Effector memory CD4-positive, alpha-beta T cell (primary cell): ENCODE data around the gene KCNK7.

Experiments used
- DNase-seq, 3 donors: peaks; one replicate each; pipeline ENCODE4 v3.0.0-alpha.2; 2020
- H3K27ac ChIP-seq: 2 replicates; pipeline ENCODE4 v1.7.0; 2013; ENCODE audit warnings: mild to moderate bottlenecking, low read length, moderate library complexity; ENCODE audit not compliant: insufficient read depth, poor library complexity, severe bottlenecking
- H3K27me3 ChIP-seq: replicated peaks from 2 replicates; pipeline ENCODE4 v1.7.0; 2013; ENCODE audit warnings: mild to moderate bottlenecking, low read length; ENCODE audit not compliant: insufficient read depth, control insufficient read depth, poor library complexity, severe bottlenecking
- H3K36me3 ChIP-seq: 2 replicates; pipeline ENCODE4 v1.7.0; 2013; ENCODE audit warnings: mild to moderate bottlenecking, low read length, moderate library complexity; ENCODE audit not compliant: control insufficient read depth, insufficient read depth
- H3K4me1 ChIP-seq: 2 replicates; pipeline ENCODE4 v1.7.0; 2013; ENCODE audit warnings: low read length, mild to moderate bottlenecking; ENCODE audit not compliant: control insufficient read depth, insufficient read depth, poor library complexity, severe bottlenecking
- H3K4me3 ChIP-seq: 2 replicates; pipeline ENCODE4 v1.7.0; 2013; ENCODE audit warnings: low read length, low read depth, mild to moderate bottlenecking; ENCODE audit not compliant: insufficient read depth, poor library complexity, severe bottlenecking
- H3K9me3 ChIP-seq: 2 replicates; pipeline ENCODE4 v1.7.0; 2013; ENCODE audit warnings: mild to moderate bottlenecking, low read length, moderate library complexity; ENCODE audit not compliant: control insufficient read depth

Gene KCNK7

DNA sequence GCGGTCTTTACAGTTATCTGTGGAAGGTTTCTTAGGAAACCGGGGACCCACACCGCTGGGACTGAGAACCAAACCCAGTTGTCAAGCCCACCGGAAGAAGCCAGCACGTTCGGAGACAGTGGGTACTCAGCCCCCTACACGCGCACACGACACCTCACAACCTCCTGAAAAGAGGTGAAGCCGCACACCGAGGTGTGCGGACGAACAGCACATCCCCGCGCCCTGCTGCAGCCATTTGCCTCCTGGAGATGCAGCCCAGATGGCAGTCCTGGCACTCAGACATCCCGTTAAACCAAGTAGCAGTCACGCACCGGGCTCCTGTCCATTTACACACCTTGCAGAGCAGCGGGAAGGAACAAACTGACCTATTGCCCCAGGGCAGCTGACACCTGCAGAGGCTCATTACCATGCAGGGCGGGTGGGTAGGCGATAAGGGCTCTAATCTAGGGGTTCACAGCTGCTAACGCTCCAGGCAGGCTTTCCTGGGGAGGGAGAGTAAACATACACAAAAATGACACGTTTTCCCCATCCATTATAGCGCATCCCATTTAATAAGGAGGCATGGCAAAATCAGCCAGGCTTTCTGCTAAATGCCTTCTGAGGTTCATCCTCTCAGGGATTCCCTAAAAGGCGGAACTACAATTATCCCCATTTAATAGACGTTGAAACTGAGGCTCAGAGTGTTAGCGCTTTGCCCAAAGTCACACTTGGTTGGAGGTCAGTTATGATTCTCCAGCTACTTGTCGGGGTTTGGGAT lies 20.6 kb downstream of the KCNK7 start:
- Histone ChIP-seq H3K27ac (peak overlapping the region; percentile 98), H3K4me1 (peaks cover 62% of the 10 kb centered on the region), H3K9me3 (no peaks in the 10 kb centered on the region), H3K4me3 (peak overlapping the region; percentile 55), H3K27me3 (no peaks in the 10 kb centered on the region), H3K36me3 (peaks cover 9% of the 10 kb centered on the region)
- DNase-seq: no peak

- Histone ChIP-seq H3K27ac (peak overlapping the region; percentile 98), H3K27me3 (no peaks in the 10 kb centered on the region), H3K4me1 (peaks cover 67% of the 10 kb centered on the region), H3K4me3 (peak overlapping the region; percentile 64), H3K9me3 (no peaks in the 10 kb centered on the region), H3K36me3 (peaks cover 2% of the 10 kb centered on the region)
- DNase-seq: peak; percentile 85 to 92 (median 88)
These were observed 21.3 kb downstream of the KCNK7 start for GRCh38 chr11:65574109-65574810.

DNA sequence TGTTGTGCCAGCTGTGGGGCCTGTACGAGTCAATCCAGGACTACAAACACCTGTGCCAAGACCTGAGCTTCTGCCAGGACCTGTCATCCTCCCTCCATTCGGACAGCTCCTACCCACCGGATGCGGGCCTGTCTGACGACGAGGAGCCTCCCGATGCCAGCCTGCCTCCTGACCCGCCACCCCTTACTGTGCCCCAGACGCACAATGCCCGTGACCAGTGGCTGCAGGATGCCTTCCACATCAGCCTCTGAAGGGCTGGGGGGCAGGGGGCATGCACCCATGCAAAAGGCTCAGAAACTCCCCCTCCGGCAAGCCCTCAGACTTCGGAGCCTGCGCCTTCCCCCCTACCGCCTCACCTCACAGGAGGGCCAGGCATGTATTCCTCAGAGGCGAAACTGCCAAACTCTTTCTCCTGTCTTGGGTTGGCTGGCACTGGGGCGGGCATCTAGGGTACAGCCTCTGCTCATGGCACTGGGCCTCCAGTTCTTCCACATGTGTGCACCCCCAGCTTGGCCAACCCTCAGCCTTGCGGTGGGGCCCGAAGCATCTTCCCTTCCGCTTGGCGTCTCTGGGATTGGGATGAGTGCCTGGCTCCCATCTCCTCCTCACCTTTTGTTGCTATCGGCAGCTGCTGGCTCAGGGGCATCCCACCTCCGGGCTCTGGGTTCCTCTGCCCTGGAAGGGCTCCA lies 22.1 kb downstream of the KCNK7 start:
- peak overlapping the region; percentile 98 for H3K27ac ChIP-seq
- H3K36me3 ChIP-seq: no peaks in the 10 kb centered on the region
- peaks cover 75% of the 10 kb centered on the region for H3K4me1 ChIP-seq
- H3K4me3 ChIP-seq: peak overlapping the region; percentile 64
- no peaks in the 10 kb centered on the region for H3K9me3 ChIP-seq
- no peak for DNase-seq
- H3K27me3 ChIP-seq: no peaks in the 10 kb centered on the region

GRCh38 chr11:65572356-65573051 lies 23.1 kb downstream of the KCNK7 start, which contains the start of gene FAM89B:
Gene FAM89B (plus strand): TSS chr11:65572538. CDS start chr11:65572670, 132 bp downstream.
- no peaks in the 10 kb centered on the region for H3K36me3 ChIP-seq
- H3K4me3 ChIP-seq: peak within 1 kb of the TSS; percentile 95
- H3K4me1 ChIP-seq: peaks cover 76% of the 10 kb centered on the region
- H3K27ac ChIP-seq: peak within 1 kb of the TSS; percentile 98
- peak; percentile 79 to 81 (median 81) for DNase-seq
- no peaks in the 10 kb centered on the region for H3K27me3 ChIP-seq
- H3K9me3 ChIP-seq: no peaks in the 10 kb centered on the region

GRCh38 chr11:65571940-65572339 lies 23.7 kb downstream of the KCNK7 start:
- Histone ChIP-seq H3K27me3 (no peaks in the 10 kb centered on the region), H3K9me3 (no peaks in the 10 kb centered on the region), H3K4me1 (peaks cover 72% of the 10 kb centered on the region), H3K4me3 (peak overlapping the region; percentile 36), H3K36me3 (no peaks in the 10 kb centered on the region), H3K27ac (peak overlapping the region; percentile 98)
- DNase-seq: no peak

DNA sequence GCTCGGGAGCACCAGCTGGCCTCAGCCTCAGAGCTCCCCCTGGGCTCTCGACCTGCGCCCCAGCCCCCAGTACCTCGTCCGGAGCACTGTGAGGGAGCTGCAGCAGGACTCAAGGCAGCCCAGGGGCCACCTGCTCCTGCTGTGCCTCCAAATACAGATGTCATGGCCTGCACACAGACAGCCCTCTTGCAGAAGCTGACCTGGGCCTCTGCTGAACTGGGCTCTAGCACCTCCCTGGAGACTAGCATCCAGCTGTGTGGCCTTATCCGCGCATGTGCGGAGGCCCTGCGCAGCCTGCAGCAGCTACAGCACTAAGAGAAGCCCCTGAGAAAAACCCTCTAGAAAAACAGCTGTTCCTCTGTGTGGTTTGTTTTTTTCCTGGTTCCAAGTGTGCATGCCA lies 24.2 kb downstream of the KCNK7 start:
- peaks cover 72% of the 10 kb centered on the region for H3K4me1 ChIP-seq

DNA sequence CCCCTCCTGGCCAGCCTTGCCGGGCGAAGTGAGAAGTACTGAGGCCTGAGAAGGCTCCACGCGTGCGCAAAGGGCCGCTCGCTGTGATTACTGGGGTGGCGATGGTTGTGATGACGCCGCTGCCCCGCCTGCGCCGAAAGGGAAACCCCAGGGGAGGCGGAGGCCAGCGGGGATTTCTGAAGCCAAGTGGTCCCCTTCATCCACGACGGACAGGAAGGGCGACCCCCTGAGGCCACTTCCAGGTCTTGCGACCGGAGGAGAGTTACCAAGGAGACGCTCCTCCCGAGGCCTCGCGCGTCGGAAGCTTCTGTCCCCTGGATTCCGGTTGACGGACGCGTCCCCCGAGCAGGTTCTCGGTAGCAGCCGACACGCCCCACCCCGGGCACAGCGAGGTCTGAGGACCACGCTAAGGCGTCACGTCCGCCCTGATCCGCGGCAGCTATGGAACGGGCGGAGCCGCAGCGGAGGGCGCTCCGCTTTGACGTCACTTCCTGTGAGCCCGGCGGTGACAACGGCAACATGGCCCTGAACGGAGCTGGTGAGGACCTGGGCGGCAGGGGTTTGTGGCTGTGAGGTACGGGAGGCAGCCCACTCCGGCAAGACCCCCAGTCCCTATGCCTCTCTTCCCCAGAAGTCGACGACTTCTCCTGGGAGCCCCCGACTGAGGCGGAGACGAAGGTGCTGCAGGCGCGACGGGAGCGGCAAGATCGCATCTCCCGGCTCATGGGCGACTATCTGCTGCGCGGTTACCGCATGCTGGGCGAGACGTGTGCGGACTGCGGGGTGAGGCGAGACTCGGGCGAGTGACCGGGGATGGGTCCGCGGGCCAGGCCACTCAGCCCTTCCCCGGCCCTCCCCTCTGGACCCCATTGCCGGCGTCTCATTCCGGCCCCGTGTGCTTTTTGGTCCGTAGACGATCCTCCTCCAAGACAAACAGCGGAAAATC lies 25.4 kb downstream of the KCNK7 start, which contains the start of gene ZNRD2:
Gene ZNRD2, plus strand, starts transcription at position 505 of the 946 bp plus-strand sequence. Its CDS starts 15 bp downstream, at position 520.
- DNase-seq: peak; percentile 96 to 97 (median 97)
- no peaks in the 10 kb centered on the region for H3K36me3 ChIP-seq
- no peaks in the 10 kb centered on the region for H3K27me3 ChIP-seq
- H3K4me3 ChIP-seq: peak within 1 kb of the TSS; percentile 95
- peaks cover 78% of the 10 kb centered on the region for H3K4me1 ChIP-seq
- peak within 1 kb of the TSS; percentile 98 for H3K27ac ChIP-seq
- no peaks in the 10 kb centered on the region for H3K9me3 ChIP-seq

More for the DNA sequence above, 24.2 kb downstream of the KCNK7 start:
- Histone ChIP-seq H3K36me3 (no peaks in the 10 kb centered on the region), H3K4me3 (peak overlapping the region; percentile 95), H3K9me3 (no peaks in the 10 kb centered on the region), H3K27ac (peak overlapping the region; percentile 98), H3K27me3 (no peaks in the 10 kb centered on the region)
- DNase-seq: no peak

DNA sequence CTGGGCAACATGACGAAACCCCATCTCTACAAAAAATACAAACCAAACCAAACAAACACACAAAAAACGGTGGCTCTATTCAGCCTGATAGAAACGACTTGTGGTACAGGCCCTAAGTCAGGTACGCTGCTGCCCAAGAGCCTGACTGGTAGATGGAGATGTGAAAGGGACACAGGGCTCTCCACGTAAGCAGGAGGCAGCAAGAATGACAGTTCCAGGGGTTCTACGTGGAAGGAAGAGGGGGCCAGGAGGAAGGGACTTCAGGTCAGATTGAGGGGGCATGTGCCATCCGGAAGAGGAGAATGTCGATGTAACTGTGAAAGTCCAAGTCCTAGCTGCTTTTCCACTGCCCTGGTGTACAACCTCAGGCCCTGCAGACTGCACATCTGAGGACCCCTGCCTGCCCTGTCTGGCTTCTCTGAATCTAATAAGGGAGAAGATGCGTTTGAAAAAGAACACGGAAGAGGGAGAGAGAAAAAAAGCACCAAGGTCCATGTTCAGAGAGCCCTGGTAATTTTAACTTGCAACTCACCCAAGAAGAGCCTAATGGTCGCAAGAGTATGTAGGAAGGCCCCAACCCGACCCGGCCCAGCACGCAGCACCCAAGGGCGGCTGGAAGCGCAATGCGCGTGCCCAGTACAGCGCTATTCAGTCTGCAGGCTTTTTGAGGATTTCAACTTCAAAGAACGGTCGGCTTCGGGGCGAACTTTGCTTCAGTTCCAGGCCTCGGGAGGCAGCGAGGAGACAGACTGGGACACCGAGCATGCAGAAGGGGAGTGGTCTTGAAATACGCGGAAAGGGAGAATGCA lies 26.2 kb downstream of the KCNK7 start:
- Histone ChIP-seq H3K9me3 (no peaks in the 10 kb centered on the region), H3K4me1 (peaks cover 77% of the 10 kb centered on the region), H3K36me3 (no peaks in the 10 kb centered on the region), H3K27me3 (no peaks in the 10 kb centered on the region), H3K4me3 (peak overlapping the region; percentile 95), H3K27ac (peak overlapping the region; percentile 98)
- DNase-seq: no peak
